ENCODE data around the gene ZHX3.

Gene ZHX3

DNA sequence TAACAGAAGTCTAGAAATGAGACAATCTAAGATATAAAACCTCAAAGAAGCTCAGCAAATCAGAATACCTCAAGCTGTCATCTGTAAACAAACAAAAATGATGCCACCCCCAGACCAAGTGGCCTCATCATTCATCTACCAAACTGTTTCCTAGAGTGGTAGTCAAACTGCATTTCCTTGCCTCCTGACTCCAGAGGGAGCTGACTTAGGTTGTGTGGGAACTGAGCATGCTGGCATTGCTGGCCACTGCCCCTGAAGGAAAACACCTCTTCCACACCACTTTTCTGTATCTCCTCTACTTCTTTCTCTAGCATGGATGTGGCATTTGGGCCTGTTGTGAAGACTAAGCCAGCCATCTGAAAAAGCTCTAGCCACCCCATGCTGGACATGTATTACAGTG, 56.3 kb downstream of the ZHX3 start:
- H3K9me3 ChIP-seq (ENCODE audit: control insufficient read depth, low read length) = no peaks in the 10 kb centered on the region
- H3K4me3 ChIP-seq (ENCODE audit: insufficient read depth, low read depth, low read length, poor library complexity, severe bottlenecking) = no peak overlapping the region
- no peaks in the 10 kb centered on the region for H3K27me3 ChIP-seq (replicated peaks; ENCODE audit: control insufficient read depth, insufficient read depth, low read length, poor library complexity, severe bottlenecking)
- no peak overlapping the region for H3K27ac ChIP-seq (ENCODE audit: insufficient read depth, low read length, poor library complexity, severe bottlenecking)
- no peak for DNase-seq
- H3K36me3 ChIP-seq (ENCODE audit: control insufficient read depth, insufficient read depth, low read length) = no peaks in the 10 kb centered on the region
- H3K4me1 ChIP-seq (ENCODE audit: control insufficient read depth, insufficient read depth, low read length, poor library complexity, severe bottlenecking) = no peaks in the 10 kb centered on the region

DNA sequence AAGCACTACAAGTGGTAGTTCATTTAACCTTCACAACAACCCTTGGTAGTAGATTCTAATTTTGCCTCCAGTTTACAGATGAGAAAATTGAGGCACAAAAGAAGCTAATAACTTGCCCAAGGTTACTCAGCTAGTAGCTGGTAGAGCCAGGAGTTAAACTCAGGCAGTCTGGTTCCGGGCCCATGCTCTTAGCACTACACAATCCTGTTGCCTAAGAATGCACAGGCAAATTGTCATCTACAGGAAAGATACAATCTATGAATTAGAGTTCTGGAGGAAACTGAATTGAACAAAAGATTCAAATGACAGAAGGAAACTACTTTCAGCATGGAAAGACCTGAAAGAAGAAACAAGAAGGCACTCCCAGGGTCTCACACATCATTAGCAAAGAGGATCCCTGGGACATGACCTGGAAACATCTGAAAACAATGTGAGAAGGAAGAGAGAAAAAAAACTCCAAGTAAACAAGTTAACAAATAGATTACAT, 56.8 kb downstream of the ZHX3 start:
- no peaks in the 10 kb centered on the region for H3K36me3 ChIP-seq (ENCODE audit: control insufficient read depth, insufficient read depth, low read length)
- H3K27me3 ChIP-seq (replicated peaks; ENCODE audit: control insufficient read depth, insufficient read depth, low read length, poor library complexity, severe bottlenecking) = no peaks in the 10 kb centered on the region
- H3K4me1 ChIP-seq (ENCODE audit: control insufficient read depth, insufficient read depth, low read length, poor library complexity, severe bottlenecking) = no peaks in the 10 kb centered on the region
- no peak overlapping the region for H3K4me3 ChIP-seq (ENCODE audit: insufficient read depth, low read depth, low read length, poor library complexity, severe bottlenecking)
- no peak for DNase-seq
- no peaks in the 10 kb centered on the region for H3K9me3 ChIP-seq (ENCODE audit: control insufficient read depth, low read length)
- H3K27ac ChIP-seq (ENCODE audit: insufficient read depth, low read length, poor library complexity, severe bottlenecking) = no peak overlapping the region

DNA sequence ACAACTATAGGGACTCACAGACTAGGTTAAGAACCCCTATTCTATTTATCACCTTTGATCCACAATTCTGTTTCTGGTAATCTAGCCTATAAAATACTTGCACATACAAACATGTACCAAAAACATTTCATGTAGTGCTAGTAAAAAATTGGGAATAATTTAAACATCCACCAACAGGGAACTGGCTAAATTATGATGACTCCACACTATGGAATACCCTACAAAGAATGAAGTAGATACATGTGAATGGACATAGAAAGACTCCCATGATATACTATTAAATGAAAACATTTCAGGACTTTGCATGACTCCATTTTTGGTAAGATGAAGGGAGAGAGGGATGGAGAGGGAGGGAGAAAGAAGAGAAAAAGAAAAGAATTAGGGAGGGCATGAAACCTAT, 58.2 kb downstream of the ZHX3 start:
- no peaks in the 10 kb centered on the region for H3K36me3 ChIP-seq (ENCODE audit: control insufficient read depth, insufficient read depth, low read length)
- no peaks in the 10 kb centered on the region for H3K27me3 ChIP-seq (replicated peaks; ENCODE audit: control insufficient read depth, insufficient read depth, low read length, poor library complexity, severe bottlenecking)
- H3K27ac ChIP-seq (ENCODE audit: insufficient read depth, low read length, poor library complexity, severe bottlenecking) = no peak overlapping the region
- H3K4me3 ChIP-seq (ENCODE audit: insufficient read depth, low read depth, low read length, poor library complexity, severe bottlenecking) = no peak overlapping the region
- DNase-seq = no peak
- no peaks in the 10 kb centered on the region for H3K4me1 ChIP-seq (ENCODE audit: control insufficient read depth, insufficient read depth, low read length, poor library complexity, severe bottlenecking)
- H3K9me3 ChIP-seq (ENCODE audit: control insufficient read depth, low read length) = no peaks in the 10 kb centered on the region

DNA sequence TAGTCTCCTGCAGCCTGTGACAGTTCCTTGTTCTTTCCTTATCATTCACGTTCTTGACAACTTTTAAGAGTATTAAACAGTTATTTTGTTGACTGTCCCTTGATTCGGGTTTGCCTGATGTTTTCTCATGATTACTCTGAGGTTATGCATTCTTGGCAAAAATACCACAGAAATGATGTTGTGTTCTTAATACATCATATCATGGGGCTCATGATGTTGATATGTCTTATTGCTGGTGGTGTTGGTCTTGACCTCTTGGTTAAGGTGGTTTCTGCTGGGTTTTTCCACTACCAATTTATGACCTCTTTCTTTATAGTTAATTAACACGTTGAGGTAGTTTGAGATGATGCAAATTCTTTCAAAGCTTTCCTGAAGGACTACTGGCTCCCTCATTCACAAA, 59.1 kb downstream of the ZHX3 start:
- Histone ChIP-seq H3K36me3 (ENCODE audit: control insufficient read depth, insufficient read depth, low read length) (no peaks in the 10 kb centered on the region), H3K9me3 (ENCODE audit: control insufficient read depth, low read length) (no peaks in the 10 kb centered on the region), H3K27ac (ENCODE audit: insufficient read depth, low read length, poor library complexity, severe bottlenecking) (no peak overlapping the region), H3K4me3 (ENCODE audit: insufficient read depth, low read depth, low read length, poor library complexity, severe bottlenecking) (no peak overlapping the region), H3K27me3 (replicated peaks; ENCODE audit: control insufficient read depth, insufficient read depth, low read length, poor library complexity, severe bottlenecking) (no peaks in the 10 kb centered on the region), H3K4me1 (ENCODE audit: control insufficient read depth, insufficient read depth, low read length, poor library complexity, severe bottlenecking) (no peaks in the 10 kb centered on the region)
- DNase-seq = no peak

DNA sequence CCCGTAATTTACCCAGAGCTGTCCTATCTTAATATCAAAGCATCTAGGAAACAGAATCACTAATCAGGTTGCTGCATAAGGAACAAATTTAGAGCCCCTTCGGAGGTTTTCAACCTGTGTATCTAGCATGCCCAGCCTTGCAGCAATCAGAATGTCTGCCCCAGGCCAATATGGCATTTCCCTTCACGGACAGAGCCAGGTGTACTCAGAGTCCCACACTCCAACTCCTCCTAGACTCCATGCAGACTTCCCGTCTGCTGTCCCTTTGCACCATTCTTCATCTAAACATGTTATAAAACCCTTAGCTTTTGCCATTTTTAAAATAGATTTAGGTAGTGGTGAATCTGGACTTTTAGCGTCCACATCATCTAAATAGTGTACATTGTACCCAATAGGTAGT, 61.0 kb downstream of the ZHX3 start:
- DNase-seq = no peak
- H3K27me3 ChIP-seq (replicated peaks; ENCODE audit: control insufficient read depth, insufficient read depth, low read length, poor library complexity, severe bottlenecking) = no peaks in the 10 kb centered on the region
- H3K36me3 ChIP-seq (ENCODE audit: control insufficient read depth, insufficient read depth, low read length) = no peaks in the 10 kb centered on the region
- no peak overlapping the region for H3K27ac ChIP-seq (ENCODE audit: insufficient read depth, low read length, poor library complexity, severe bottlenecking)
- H3K9me3 ChIP-seq (ENCODE audit: control insufficient read depth, low read length) = no peaks in the 10 kb centered on the region
- H3K4me3 ChIP-seq (ENCODE audit: insufficient read depth, low read depth, low read length, poor library complexity, severe bottlenecking) = no peak overlapping the region
- H3K4me1 ChIP-seq (ENCODE audit: control insufficient read depth, insufficient read depth, low read length, poor library complexity, severe bottlenecking) = no peaks in the 10 kb centered on the region

DNA sequence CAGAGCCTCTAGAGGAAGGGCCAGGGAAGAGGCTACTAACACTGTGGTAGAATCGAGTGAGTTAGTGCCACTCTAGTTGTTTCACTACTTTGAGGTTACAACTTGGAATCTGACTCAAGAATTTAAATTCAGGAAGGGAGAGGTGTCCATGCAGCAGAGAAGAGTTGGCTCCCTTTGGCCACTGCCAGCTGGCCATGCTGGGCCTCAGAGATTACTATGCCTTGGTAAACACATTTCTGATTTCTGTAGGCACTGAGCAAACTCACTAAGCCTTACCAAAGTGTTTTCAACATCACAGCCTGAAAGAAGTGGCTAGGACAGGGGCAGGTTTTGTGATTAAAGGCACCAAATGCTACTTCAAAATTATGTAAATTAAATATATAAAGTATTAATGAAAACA, 61.9 kb downstream of the ZHX3 start:
- no peak for DNase-seq
- Histone ChIP-seq H3K36me3 (ENCODE audit: control insufficient read depth, insufficient read depth, low read length) (no peaks in the 10 kb centered on the region), H3K9me3 (ENCODE audit: control insufficient read depth, low read length) (no peaks in the 10 kb centered on the region), H3K27me3 (replicated peaks; ENCODE audit: control insufficient read depth, insufficient read depth, low read length, poor library complexity, severe bottlenecking) (no peaks in the 10 kb centered on the region), H3K27ac (ENCODE audit: insufficient read depth, low read length, poor library complexity, severe bottlenecking) (no peak overlapping the region), H3K4me1 (ENCODE audit: control insufficient read depth, insufficient read depth, low read length, poor library complexity, severe bottlenecking) (no peaks in the 10 kb centered on the region), H3K4me3 (ENCODE audit: insufficient read depth, low read depth, low read length, poor library complexity, severe bottlenecking) (no peak overlapping the region)

DNA sequence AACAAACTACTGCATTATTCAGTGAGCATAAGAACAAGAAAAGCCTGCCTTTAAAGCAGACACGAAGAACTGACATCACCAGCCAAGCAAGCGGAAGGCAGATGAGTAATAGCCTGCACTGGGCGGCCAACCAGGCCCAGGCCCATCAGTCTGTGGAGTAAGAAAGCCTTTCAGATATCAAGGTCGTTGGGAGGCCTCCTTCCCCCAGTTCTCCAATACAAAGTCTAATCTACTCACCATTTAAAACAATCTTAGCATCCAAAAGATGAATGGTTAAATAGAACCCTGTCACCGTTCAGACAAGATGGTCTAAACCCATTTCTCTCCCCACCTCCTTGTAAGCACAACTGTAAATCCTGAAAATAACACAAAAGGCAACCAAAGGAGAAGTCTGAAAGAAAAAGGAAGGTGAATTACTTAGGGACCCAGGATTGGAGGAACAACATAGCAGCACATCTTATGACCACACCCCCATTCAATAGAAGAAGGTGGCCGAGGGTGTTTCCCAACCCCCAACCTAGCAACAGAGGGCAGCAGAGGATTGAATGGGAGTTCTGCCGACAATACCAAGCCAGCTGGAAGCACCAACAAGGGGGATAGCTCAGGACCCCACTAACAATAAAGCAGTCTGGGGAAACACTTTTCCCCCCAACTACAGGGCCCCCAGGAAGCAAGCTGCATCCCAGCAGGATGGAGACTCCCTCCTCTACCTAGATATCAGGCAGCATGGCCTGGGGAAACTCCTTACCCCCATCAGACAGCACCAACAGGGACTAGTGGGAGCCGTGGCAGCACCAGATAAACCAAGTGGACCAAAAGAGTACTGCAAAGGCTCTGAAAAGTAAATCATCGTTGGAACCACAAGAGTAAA, 67.9 kb downstream of the ZHX3 start:
- no peaks in the 10 kb centered on the region for H3K4me1 ChIP-seq (ENCODE audit: control insufficient read depth, insufficient read depth, low read length, poor library complexity, severe bottlenecking)
- no peaks in the 10 kb centered on the region for H3K27me3 ChIP-seq (replicated peaks; ENCODE audit: control insufficient read depth, insufficient read depth, low read length, poor library complexity, severe bottlenecking)
- no peak for DNase-seq
- no peaks in the 10 kb centered on the region for H3K36me3 ChIP-seq (ENCODE audit: control insufficient read depth, insufficient read depth, low read length)
- H3K27ac ChIP-seq (ENCODE audit: insufficient read depth, low read length, poor library complexity, severe bottlenecking) = no peak overlapping the region
- H3K9me3 ChIP-seq (ENCODE audit: control insufficient read depth, low read length) = no peaks in the 10 kb centered on the region
- H3K4me3 ChIP-seq (ENCODE audit: insufficient read depth, low read depth, low read length, poor library complexity, severe bottlenecking) = no peak overlapping the region

DNA sequence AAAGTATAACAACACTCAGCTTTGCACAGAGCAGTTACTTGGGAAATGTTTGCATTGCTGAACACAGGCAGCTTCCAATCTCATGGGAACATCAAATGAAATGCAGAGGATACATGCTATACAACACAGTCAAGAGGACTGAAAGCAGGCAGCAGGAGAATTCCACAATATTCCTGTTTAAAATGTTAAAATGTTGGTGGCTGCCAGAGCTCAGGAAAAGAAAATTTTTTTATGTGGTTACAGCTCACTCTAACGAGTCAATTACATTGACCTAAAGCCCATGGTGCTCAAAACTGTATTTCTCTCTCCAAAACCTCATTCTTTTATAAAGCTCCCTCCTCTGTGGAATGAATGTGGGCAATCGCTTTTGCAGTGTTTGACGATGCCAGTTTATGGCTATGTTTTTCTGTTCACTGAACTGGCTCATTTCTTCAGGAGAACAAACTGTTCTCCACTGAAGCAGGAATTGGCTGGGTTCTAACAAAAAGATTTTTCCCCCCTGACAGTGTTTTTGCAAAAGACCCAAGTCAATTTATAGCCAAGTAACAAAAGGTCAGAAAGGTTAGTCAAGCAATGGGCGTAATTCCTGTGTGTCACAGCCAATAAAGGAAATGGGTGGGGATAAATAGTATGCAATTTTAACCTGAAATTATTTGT, 69.0 kb downstream of the ZHX3 start:
- no peak overlapping the region for H3K27ac ChIP-seq (ENCODE audit: insufficient read depth, low read length, poor library complexity, severe bottlenecking)
- H3K27me3 ChIP-seq (replicated peaks; ENCODE audit: control insufficient read depth, insufficient read depth, low read length, poor library complexity, severe bottlenecking) = no peaks in the 10 kb centered on the region
- no peaks in the 10 kb centered on the region for H3K9me3 ChIP-seq (ENCODE audit: control insufficient read depth, low read length)
- no peaks in the 10 kb centered on the region for H3K36me3 ChIP-seq (ENCODE audit: control insufficient read depth, insufficient read depth, low read length)
- H3K4me1 ChIP-seq (ENCODE audit: control insufficient read depth, insufficient read depth, low read length, poor library complexity, severe bottlenecking) = no peaks in the 10 kb centered on the region
- no peak for DNase-seq
- H3K4me3 ChIP-seq (ENCODE audit: insufficient read depth, low read depth, low read length, poor library complexity, severe bottlenecking) = no peak overlapping the region

DNA sequence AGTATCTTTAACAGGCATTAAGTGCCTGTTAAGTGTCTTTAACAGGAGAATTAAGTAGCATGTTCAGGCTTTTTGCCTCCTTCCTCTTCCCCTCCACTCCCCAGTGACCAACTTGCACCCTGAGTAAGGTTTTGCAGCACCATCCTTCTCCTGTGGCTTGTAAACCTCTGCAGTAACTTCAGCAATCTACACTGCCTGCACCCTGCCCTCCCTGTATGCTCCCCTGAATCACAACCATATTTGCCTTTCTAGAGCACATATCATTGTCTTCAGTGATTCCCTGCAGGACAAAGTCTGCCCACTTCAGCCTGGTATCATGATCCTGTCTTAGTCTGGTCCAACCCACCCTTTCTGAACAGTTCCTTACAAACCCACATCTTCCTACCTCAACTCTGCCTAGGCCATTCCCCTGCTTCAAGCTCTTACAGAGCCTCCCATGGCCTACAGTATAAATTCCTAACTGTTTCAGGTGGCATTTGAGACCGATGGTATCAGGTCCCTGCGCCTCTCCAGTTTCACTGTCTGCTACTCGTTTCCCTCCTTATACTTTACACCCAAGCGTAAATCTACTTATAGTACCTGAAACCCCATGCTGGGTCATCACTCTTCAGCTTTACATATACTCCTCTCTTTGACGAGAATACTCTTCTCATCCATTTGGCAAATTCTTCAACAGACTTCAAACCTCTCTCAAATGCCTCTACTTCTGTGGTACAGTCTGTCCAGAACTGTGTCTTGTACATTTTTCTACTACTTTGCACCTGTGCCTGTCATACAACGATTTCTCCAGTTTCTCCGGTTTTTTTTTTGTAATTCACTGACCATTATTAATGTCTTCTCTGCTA, 69.8 kb downstream of the ZHX3 start:
- Histone ChIP-seq H3K4me1 (ENCODE audit: control insufficient read depth, insufficient read depth, low read length, poor library complexity, severe bottlenecking) (no peaks in the 10 kb centered on the region), H3K27ac (ENCODE audit: insufficient read depth, low read length, poor library complexity, severe bottlenecking) (no peak overlapping the region)
- no peak for DNase-seq

More for the DNA sequence above, 69.8 kb downstream of the ZHX3 start:
- Histone ChIP-seq H3K4me3 (ENCODE audit: insufficient read depth, low read depth, low read length, poor library complexity, severe bottlenecking) (no peak overlapping the region), H3K9me3 (ENCODE audit: control insufficient read depth, low read length) (no peaks in the 10 kb centered on the region), H3K36me3 (ENCODE audit: control insufficient read depth, insufficient read depth, low read length) (no peaks in the 10 kb centered on the region), H3K27me3 (replicated peaks; ENCODE audit: control insufficient read depth, insufficient read depth, low read length, poor library complexity, severe bottlenecking) (no peaks in the 10 kb centered on the region)
